HG02642 (cell line): ENCODE data around the gene ATAD1.
"Not testable (repeated sequence)": the region's sequence is repeated elsewhere in the genome, so short reads cannot be mapped to it uniquely, and the experiment has no call there.

ENCODE experiments used
- ATAC-seq: cut with Tn5 transposase; IDR thresholded peaks from one replicate; pipeline ENCODE4 v1.9.1; 2021; ENCODE audit warnings: mild to moderate bottlenecking; ENCODE audit not compliant: unreplicated experiment, poor library complexity

Gene ATAD1, protein sequence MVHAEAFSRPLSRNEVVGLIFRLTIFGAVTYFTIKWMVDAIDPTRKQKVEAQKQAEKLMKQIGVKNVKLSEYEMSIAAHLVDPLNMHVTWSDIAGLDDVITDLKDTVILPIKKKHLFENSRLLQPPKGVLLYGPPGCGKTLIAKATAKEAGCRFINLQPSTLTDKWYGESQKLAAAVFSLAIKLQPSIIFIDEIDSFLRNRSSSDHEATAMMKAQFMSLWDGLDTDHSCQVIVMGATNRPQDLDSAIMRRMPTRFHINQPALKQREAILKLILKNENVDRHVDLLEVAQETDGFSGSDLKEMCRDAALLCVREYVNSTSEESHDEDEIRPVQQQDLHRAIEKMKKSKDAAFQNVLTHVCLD

DNA sequence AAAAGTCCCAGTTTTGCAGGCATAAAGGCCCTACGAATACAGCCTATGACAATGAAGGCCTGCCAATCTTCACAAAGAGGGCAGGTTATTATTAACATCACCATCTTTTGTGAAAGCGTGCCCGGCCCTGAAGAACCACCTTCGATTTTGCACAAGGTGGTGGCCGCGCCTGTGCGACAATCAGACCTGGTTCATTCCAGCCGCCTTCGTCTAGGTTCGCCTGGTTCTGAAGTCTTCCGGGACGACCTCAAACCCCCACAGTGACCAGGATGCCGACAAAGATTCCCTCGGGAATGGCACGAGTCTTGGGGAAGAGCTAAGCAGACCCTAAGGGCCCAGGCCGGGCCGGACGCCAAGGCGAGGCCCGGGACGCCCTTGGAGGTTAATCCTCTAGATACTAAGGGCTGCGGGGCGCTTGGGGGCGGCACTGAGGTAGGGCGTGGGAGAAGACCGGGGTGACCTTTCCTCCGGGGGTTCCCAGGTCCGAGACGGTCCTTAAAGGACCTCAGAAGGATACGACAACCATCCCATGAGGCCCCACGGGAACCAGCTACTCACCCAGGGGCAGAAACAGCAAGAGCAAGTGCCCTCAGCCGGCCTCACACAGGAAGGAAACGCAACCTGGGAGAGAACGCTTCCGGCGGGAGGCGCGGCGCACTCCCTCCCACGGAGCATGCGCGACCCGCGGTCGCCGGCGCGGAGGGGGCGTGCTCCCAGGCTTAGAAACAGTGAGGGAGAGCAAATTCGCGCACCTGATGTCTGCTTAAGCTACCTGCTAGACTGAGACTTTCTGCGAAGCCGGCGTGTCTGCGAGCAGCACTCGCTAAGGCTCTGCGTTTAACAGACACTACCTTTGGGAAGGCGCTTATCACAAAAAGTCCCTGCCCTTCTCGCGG is at the start of gene ATAD1:
TSS of gene ATAD1 (minus strand) at position 618 of the 896 bp plus-strand sequence. CDS start 3,627 bp downstream, outside the sequence.
- ATAC-seq, result peak; percentile 86

- no peak for ATAC-seq
Observed at GRCh38 chr10:87867453-87867852, 49.4 kb upstream of the ATAD1 start.

DNA sequence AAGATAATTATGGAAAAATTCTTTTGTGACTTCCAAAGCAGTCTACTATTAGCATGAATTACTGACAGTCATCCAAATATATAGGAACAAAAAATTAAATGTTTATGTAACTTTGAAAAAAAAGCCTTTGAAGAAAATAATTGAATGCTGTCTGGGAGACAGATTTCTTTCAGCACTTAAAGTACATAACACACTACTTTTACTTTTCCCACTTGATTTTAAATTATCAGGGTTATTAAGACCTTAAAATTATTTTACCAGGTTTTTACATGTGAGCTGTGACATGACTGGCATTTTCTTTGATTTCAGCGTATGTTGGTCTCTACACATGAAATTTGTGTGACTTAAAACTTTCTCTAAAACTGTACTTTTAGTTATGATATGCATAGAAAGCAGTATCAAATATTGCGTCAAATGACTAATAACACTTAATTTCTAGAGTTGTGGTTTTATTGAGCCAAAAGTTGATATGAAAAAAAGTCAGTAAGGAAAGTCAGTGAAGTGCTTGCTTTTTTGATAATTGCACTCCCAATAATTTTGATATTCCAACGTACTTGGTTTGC is 48.5 kb upstream of the ATAD1 start:
- no peak for ATAC-seq

- no peak for ATAC-seq
Observed at GRCh38 chr10:87865241-87865881, 47.3 kb upstream of the ATAD1 start.

- no peak for ATAC-seq
Observed at GRCh38 chr10:87864496-87865059, 46.6 kb upstream of the ATAD1 start.

DNA sequence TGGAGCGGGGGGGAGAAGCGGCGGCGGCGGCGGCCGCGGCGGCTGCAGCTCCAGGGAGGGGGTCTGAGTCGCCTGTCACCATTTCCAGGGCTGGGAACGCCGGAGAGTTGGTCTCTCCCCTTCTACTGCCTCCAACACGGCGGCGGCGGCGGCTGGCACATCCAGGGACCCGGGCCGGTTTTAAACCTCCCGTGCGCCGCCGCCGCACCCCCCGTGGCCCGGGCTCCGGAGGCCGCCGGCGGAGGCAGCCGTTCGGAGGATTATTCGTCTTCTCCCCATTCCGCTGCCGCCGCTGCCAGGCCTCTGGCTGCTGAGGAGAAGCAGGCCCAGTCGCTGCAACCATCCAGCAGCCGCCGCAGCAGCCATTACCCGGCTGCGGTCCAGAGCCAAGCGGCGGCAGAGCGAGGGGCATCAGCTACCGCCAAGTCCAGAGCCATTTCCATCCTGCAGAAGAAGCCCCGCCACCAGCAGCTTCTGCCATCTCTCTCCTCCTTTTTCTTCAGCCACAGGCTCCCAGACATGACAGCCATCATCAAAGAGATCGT is 46.0 kb upstream of the ATAD1 start:
- ATAC-seq, result peak; percentile 1

- ATAC-seq, result peak; percentile 39
Observed at GRCh38 chr10:87863053-87863943, 45.3 kb upstream of the ATAD1 start, which contains the start of the genes KLLN and PTEN. Gene KLLN (minus strand): TSS chr10:87863533. CDS start chr10:87862487, 1,046 bp downstream. Gene PTEN (plus strand): TSS chr10:87863625. CDS start chr10:87864470, 845 bp downstream.

GRCh38 chr10:87862679-87863052 is 44.6 kb upstream of the ATAD1 start:
- ATAC-seq, result peak; percentile 15

DNA sequence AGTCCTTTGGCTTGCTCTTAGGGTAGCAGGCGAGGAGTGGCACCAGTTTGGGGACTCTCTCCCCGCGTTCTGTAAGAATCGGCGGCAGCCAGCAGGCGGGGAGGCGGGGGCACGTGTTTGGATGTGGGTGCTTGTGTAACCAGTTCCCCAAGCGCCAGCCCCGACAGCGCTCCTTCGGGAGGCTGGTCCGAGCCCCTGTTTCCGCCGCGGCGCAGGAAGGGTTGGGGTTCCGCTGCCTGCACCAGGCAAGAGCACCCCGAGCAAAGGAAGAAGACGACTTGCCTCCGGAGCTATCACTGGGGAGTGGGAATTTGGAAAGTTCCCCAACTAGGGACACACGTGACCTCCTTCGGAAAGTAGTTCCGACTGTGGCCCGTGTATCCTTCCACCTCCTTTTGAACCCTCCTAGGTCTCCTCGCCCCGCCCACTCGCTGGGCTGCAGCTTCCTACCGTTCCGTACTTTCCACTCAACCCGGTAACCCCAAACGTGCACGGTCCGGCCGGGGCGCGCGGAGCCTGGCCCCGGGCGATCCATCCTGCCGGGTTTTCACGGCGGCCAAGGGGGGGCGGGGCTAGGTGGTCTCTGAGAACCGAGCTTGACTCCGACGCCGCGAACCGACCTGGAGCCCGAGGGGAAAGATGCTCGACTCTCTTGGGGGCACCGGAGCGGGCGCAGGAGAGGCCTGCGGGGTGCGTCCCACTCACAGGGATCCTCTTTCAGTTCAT is 44.1 kb upstream of the ATAD1 start:
- peak; percentile 64 for ATAC-seq

- ATAC-seq, result peak; percentile 10
Observed at GRCh38 chr10:87861566-87861952, 43.5 kb upstream of the ATAD1 start.

DNA sequence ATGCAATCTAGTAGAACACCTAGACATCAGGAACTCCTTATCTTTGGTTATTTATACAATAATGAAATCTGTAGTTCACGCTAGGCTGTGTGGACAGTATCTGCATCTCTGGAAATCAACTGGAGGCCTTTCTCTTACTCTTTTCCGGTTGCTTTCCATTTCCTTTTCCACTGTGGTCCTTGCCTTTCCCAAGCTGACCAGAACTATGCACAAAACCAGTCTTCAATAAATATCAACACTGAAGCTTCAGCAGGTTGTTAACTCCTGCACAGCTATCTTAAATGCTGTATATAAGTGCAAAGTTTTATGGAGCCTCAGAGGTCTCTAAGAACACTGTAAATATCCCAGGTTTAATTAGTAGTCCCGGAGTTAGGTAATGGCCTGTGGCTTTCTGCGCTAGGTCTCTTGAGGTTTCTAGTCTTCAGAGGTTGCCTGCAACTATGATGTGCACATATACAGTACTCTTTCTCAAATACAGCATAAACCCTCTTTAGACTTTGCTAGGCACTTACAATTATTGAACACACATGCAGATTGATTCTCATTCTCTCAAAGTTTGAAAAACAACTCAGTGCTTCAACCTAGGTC is 42.9 kb upstream of the ATAD1 start:
- ATAC-seq, result no peak

- ATAC-seq, result no peak
Observed at GRCh38 chr10:87860156-87860795, 42.2 kb upstream of the ATAD1 start.

GRCh38 chr10:87855665-87856064 is 37.6 kb upstream of the ATAD1 start:
- not testable (repeated sequence) for ATAC-seq

- not testable (repeated sequence) for ATAC-seq
Observed at GRCh38 chr10:87855247-87855646, 37.2 kb upstream of the ATAD1 start.

DNA sequence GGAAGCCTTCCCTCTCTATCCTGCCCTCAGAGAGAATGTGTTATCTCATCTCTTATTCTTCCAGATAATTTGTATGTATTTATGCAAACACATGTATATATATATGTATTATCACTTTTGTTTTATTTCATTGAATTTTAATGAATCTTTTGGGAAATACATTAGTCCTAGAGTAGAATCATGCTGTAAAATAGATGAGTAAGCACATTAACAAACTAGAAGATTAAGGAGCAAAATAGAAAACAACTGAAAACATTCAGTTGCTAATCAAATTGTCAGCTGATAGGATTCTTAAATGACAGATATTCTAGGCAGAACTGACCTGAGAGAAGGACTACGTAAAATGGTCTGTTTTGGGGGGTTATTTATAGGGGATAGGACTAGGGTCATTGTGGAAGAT is 34.1 kb upstream of the ATAD1 start:
- no peak for ATAC-seq

- ATAC-seq, result no peak
Observed at GRCh38 chr10:87850742-87851205, 32.7 kb upstream of the ATAD1 start.

DNA sequence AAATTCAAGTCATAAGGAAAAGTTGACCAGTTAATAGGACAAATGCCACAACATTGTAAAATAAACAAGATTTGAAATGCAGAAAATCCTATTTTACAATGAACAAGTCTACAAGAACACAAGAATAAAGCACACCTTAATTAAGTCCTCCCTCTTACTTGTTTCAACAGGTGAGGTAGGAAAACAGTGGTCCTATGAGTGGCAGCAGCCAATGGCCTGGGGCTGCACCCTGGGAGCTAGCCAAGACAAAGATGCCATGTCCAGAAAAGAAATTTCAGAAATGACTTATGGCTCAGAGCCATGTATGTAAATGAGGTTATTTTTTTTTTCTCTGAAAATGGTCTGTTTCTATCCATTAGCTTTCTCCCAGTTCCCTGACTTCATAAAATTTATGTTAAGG is 31.0 kb upstream of the ATAD1 start:
- no peak for ATAC-seq
